HG02852 (cell line): ENCODE results near the gene COX7B.
A peak's percentile ranks its signal among the peaks of the same experiment; 100 is the strongest.
"Not testable (repeated sequence)": the region's sequence is repeated elsewhere in the genome, so short reads cannot be mapped to it uniquely, and the experiment has no call there.

Source experiments
- ATAC-seq: cut with Tn5 transposase; IDR thresholded peaks from one replicate; pipeline ENCODE4 v1.9.1; 2021; ENCODE audit warnings: mild to moderate bottlenecking, moderate library complexity; ENCODE audit not compliant: unreplicated experiment

Gene COX7B, protein sequence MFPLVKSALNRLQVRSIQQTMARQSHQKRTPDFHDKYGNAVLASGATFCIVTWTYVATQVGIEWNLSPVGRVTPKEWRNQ

DNA sequence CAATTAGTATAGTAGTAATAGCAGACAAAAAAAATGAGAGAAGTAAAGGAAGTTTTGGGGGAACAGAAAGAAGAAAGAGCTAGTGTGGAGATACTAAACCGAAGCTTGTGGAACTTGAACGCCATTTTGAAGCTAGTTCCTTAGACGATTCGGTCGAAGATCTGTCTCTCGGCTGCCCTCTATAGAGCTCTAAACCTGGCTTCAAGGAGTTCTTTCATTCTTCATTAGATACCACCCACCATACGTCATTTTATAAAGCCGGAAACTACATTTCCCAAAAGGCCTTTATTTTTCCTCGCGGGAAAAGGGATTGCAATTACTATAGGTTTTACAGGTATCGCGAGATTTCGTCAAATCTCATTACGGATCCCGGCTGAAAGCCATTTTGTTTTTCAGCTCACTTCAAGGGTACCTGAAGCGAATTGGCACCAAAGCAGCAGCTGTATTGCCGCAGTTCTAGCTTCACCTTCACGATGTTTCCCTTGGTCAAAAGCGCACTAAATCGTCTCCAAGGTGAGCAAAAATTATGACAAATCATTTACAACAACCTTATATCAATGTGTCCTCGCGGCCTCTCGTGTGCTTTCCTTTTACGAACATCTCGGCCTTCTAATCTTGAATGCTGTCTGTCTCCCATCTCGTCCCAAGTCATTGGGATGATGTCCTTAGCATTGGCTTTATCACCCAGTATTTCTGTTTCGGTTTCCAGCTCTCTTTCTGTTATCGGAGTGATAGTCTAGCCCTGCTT lies at the start of gene COX7B:
Gene COX7B (plus strand): TSS at position 388 of the 748 bp plus-strand sequence. CDS start 86 bp downstream, at position 474.
- ATAC-seq: peak; percentile 49

DNA sequence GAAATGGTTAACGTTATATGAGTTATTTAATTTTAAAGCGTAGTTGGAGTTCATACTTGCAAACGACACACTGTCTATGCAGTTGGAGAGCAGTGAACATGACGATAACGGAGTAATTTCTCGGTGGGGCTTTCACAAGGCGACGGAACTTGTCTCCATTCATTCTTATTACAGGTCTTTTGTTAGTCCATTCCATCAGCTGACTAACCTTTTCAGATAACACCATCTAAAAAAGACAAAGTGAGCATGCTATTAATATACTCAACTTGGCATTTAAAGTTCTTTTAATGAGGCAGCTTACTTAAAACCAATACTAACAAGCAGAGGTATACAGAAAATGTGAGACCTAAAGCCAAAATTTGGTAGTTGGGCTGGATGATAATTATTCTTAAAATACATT lies 23.9 kb upstream of the COX7B start:
- no peak for ATAC-seq

DNA sequence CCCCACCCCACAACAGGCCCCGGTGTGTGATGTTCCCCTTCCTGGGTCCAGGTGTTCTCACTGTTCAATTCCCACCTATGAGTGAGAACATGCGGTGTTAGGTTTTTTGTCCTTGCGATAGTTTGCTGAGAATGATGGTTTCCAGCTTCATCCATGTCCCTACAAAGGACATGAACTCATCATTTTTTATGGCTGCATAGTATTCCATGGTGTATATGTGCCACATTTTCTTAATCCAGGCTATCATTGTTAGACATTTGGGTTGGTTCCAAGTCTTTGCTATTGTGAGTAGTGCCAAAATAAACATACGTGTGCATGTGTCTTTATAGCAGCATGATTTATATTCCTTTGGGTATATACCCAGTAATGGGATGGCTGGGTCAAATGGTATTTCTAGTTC lies 17.9 kb upstream of the COX7B start:
- ATAC-seq: not testable (repeated sequence)

DNA sequence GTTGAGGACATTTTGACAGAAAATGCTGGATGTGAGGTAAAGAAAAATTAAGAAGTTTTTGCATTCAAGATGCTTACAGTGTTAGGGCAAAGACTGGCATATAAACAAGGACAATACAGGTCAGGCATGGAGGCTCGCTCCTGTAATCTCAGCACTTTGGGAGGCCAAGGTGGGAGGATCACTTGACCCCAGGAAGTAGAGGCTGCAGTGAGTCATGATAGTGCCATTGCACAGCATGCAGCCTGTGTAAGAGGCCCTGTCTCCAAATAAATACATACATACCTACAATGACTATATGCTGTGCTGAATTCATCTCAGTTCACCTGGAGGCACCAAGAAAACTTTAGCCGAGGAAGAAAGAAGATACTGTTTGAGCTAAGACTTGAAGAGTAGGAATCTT lies 6.4 kb upstream of the COX7B start:
- ATAC-seq: no peak

DNA sequence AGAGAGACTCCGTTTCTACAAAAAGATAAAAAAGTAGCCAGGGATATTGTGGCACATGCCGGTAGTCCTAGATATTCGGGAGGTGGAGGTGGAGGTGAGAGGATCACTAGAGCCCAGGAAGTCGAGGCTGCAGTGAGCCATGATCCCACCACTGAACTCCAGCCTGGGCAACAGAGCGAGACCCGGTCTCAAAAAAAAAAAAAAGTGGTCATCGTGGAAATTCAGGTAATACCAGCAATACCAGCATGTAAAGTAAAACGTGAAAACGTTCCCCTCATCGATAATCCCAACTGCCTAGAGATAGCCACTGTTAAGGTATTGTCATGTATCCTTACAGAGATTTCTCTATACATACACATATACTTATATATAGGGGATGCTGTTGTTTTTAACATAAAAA lies 5.6 kb upstream of the COX7B start:
- ATAC-seq: no peak

DNA sequence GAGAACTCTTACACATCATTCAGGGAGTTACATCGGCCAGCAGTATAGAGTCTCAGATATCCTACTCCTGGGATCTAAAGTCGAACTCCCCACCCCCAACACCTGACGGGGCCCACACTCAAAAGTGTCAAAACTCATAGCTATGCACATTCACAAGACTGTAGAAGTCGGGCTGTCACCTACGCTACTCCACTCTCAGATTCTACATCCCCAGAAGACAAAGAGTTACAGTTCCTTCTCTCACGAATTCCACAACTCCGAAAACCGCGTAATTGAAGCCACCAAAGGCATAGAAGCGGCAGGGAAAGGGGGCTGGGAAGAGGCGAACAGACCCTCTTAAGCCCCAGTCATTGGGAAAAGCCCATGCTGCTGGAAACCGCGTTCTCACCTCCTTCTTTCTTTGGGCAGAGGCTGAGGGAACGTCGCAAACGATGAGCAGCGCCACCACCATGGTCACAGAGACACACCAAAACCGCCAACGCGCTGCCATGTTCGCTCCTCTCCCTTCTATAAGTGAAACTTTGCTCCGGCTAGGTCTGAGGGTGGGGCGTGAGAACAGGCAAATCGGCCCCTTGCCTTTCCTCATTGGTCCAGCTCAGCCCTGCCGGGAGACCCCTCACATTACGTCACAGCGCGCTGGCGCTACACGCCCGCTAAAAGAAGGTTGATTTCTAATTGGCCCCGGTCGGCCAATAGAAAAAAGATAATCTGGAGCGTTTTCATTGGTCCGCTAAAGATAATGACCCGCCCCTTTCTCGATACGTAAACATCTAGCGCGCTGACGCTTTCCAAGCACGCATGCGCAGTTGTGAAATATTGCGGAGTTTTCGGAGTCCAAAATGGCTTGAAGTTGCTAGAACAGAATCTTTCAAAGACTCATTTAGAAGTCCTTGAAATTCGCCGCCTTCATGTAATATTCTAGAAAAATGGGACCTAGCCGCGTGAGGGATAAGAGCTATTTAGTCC lies 4.1 kb upstream of the COX7B start, which contains the start of gene MAGT1:
Gene MAGT1 (minus strand): TSS at position 515 of the 966 bp plus-strand sequence. CDS start 25 bp downstream, at position 490.
- peak; percentile 88 for ATAC-seq

DNA sequence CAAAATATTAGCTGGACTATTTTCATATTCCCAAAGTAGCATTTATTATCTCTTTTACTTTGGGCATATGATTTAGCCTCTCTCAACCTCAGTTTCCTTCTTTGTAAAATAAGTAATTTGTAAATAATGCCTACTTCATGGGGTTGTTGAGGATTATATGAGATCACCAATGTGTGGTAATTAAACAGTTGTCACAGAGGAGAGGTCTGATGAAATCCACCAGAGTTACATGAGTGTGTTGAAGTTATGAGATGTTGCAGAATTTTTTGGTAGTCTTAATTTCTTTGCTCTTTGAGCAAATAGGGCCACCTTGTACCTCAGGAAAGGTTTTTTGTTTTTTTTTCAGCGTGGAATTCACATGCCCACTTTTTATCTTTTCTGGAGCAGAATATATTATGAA lies 1.4 kb downstream of the COX7B start:
- ATAC-seq: no peak

DNA sequence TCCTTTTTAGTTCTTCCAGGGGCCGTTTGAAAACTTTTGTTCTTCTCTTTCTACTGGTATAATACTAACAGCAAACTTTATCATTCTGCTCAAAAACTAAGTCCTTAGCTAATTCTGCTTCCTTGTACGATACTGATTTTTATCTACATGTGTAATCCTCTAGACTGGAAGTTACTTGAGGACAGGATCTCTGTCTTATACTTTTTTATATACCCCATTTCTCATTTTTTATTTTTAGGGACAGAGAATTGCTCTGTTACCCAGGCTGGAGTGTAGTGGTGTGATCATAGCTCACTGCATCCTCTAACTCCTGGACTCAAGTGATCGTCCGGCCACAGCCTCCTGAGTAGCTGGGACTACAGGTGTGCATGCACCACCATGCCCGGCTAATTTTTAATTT lies 2.2 kb downstream of the COX7B start:
- no peak for ATAC-seq

DNA sequence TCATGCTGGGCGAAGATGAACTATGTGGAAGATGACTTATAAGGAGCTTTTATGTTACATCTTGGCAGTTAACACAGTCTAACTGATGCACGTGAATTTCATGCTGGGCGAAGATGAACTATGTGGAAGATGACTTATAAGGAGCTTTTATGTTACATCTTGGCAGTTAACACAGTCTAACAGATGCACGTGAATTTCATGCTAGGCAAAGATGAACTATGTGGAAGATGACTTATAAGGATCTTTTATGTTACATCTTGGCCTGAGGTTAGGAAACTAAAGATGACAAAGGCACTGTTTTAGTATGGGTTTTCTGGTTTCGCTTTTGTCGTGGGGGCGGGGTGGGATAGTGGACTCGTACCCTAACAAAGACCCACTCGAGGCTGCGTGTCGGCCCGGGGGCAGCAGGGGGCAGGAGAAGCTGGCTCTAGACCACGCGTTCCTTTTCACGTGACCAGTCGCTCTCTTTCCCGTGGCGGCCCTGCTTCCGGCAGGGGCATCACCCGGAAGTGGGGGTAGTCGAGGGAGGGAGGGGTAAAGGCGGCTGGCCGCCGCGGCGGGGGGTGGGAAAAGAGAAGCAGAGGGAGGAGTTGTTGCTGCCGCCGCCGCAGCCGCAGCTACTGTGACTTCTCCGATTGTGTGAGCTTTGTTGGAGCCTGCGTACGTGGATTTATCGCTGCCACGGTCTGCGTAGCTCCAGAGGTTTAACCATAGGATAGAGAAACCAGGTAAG lies 11.0 kb downstream of the COX7B start, which contains the start of gene ATP7A:
Gene ATP7A (plus strand): TSS at position 586 of the 733 bp plus-strand sequence. CDS start 60,949 bp downstream, outside the sequence.
- peak; percentile 90 for ATAC-seq

DNA sequence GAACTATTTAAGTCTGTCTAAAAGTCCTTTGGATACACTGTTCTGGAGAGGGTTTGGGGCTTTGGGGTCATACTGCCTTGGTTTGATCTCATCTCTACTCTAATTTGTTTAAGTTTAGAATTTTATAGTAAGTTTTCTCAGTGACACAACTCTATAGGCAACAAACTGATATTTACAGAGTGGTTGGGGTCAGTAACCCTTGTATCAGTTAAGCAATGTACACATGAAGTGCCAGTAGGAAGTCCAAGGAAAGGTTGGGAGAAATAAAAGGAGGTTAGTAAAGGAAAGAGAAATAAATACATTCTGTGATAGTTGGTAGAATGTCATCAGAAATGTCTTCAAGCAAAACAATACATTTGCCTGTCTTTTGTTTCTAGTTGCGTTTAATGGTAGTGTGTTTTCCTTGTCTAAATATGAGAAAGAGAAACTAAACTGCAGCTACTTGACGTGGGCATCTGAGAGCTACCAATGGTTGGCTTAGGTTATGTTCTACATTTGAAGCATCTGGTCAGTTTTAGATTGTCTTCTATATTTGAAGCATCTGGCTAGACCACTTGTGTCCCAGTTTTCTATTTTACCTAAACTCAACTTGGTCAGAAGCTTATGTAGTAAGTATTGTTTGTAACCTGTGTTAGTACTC lies 18.1 kb downstream of the COX7B start:
- ATAC-seq: peak; percentile 61

DNA sequence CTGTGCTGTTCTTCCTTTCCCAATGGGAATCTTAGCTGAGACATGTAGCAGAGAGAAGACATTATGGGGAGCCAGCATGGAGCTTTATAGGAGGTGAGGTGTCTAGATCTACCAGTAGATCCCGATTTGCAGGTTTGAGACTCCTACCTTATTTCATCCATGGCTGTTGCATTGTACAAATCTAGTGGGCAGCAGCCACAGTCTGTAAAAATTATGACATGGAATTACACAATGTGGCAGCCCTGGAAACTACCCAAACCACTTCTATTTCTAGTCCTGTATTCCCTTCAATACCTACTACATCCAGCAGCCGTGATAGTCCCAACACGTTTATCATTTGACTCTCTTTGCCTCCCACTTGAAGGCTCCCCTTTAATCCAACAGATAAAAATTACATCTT lies 19.3 kb downstream of the COX7B start:
- ATAC-seq: no peak

DNA sequence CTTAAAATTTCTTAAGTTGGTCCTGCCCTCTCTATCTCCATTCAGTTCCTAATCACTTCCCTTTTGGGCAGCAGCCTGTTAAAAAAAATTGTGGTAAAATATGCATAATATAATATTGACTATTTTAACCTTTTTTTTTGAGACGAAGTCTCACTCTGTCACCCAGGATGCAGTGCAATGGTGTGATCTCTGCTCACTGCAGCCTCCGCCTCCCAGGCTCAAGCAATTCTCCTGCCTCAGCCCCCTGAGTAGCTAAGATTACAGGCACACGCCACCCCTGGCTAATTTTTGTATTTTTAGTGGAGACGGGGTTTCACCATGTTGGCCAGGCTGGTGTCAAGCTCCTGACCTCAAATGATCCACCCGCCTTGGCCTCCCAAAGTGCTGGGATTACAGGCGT lies 20.1 kb downstream of the COX7B start:
- not testable (repeated sequence) for ATAC-seq

DNA sequence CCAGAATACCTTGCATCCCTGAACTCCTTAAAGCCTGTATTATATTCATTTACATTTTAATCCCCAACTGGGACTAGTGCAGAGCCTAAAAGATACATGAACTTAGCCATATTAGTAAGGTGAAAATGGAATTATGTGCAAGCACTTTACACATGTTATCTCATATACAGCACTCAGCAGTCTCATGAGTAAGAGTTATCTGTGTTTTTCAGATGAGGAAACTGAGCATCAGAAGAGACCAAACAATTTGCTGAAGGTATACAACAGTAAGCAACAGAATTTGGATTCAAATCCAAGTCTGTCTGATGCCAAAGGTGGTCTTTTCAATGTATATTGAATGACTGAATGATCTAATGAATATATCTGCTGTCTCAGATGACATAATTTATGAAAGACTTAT lies 23.5 kb downstream of the COX7B start:
- ATAC-seq: no peak

DNA sequence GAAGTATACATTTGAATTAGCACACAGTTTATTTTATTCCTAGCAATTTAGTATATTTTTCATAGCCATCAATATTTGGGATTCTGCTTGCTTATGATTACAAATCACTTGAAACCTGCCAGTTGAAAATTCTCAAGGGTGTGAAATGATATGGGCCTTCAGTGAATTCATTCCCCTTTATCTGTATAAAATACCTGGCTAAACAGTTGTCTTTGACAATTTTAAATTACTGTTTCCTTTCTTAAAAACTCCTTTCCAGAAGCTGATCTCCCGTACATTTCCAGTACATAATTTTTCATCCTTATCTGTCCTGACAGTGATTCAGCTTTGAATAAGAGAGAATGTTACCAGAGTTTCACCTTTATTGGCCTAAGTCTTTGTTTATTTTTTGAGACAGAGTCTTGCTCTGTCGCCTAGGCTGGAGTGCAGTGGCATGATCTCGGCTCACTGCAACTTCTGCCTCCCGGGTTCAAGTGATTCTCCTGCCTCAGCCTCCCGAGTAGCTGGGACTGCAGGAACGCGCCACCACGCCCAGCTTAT lies 25.1 kb downstream of the COX7B start:
- no peak for ATAC-seq

DNA sequence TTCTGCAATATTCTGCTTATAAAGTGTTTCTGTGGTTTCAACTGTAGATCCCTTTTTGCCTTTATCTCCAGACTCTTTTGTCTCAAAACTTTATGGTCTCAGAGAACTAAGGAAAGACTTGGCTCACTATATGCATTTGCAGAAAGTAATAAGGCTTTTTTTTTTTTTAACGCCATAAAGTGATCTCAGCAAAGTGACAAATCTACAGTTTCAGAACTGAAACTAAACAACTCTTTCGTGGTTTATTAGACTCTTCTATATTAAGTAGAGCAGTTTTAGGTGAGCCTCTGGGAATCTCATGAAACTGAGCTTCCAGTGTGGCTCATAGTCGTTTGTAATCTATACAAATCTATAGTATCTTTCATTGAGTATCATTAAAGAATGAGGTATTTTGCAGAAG lies 26.5 kb downstream of the COX7B start:
- no peak for ATAC-seq

DNA sequence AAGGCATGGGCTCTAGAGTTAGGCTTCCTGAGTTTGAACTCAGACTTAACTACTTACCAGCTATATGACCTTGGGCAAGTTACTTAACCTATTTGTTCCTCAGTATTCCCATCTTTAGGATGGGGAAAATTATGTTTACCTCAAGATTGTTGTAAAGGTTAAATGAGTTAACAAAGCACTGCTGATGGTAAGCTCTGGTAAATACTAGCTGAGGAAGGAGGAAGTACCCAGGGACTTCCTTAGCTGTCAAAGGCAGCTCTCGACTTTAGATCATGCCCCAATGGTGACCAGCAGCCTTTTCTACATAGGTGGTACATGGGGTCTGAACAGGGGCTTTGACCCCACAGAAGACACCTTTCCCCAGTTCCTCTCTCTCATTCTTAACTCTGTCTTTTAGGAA lies 31.3 kb downstream of the COX7B start:
- no peak for ATAC-seq

DNA sequence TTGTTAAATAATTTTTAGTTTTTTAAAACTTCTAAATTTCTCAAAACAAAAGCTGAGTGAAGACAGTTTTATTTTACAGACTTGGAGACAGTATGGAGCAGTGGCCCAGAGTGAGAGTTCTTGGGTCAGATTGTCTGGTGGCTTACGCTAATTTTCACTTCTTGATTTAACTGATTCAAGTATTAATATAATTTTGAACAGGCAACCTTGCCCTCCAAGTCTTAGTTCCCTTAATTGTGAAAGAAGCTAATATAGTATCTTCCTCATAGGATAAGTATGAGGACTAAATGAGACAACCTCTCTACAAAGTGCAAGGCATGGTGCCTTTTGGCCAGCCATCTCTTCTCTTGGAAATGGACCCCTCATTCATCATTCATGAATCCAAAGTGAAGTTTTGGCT lies 36.6 kb downstream of the COX7B start:
- ATAC-seq: no peak

DNA sequence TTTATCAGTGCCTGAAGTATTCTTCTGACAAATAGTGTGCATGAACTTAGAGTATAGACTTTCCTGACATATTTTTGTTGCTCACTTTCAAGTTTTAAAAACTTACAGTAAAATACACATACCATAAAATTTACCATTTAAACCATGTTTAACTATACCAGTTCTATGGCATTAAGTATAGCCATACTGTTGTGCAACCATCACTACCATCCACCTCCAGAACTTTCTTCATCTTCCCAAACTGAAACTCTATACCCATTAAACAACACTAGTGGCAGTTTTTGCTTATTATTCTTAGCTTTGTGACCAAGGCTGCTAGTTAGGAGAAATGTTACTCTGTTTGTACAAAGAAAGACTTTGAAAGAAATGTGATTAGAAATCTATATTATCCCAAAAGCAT lies 37.0 kb downstream of the COX7B start:
- no peak for ATAC-seq

DNA sequence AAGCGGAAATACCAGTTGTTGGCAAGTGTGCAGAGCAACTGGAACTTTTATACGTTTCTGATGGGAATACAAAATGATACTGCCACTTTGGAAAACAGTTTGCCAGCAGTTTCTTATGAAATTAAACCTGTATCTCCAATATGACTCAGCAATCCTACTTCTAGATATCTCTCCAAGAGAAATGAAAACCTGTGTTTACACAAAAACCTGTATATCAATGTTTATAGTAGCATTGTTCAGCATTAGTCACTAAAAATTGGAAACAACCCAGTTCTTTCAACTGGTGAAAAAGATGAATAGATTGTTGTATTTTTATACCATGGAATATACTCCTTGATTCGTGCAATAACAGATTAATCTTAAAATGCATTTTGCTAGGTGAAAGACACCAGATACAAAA lies 38.0 kb downstream of the COX7B start:
- ATAC-seq: no peak

DNA sequence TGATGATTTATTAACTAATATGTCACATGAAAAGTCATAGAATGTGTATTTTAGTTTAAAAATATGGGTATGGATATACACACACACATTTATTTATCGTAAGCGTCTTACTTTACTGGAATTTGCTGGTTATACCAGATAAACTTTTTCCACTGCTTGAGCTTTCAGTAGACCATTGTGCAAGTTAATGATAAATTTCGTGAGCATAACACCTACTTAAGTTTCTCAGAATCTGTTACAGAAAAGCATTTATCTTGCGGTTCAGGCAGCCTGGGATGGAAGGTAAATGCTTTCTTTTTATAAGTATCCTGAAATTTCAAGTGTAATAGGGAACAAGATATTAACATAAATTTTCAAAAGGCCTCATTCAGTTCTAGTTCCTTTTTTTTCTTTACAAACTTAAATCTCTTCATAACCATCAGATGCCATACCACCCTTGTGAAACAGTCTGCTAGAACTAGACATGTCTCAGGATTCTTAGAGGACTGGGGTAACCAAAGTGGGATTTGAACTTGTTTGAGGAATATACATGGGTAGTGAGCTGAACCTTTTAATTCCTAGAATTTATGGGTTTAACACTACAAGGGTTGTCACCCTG lies 38.9 kb downstream of the COX7B start:
- no peak for ATAC-seq
